HepG2 (cell line): ENCODE results near the gene TECPR1. TPM values are rescaled to one million over a fixed set of nuclear protein-coding genes. Genes with fewer than 3 reads are reported as not detected.

ENCODE experiments used
- CENPX ChIP-seq: sonication (generic); formaldehyde crosslinking; IDR thresholded peaks from 2 replicates; pipeline ENCODE4 v1.9.0; 2021; ENCODE audit warnings: mild to moderate bottlenecking, missing genetic modification reagents, moderate library complexity
- CREB1 ChIP-seq, 2 experiments: fragments of 450-650 bp in 1 of 2; IDR thresholded peaks; 2 replicates each; pipeline ENCODE4 v1.6.1; 2016 to 2017; ENCODE audit warnings: control low read depth in 1 of 2, mild to moderate bottlenecking in 1 of 2, missing compliant biosample characterization in 1 of 2, missing genetic modification characterization in 1 of 2
- FOXK1 ChIP-seq: sonication (generic); formaldehyde crosslinking; IDR thresholded peaks from 2 replicates; pipeline ENCODE4 v1.4.0; 2020; ENCODE audit warnings: low read depth, missing genetic modification reagents, borderline replicate concordance
- GABPB1 ChIP-seq: IDR thresholded peaks from 2 replicates; pipeline ENCODE4 v1.6.1; 2016; ENCODE audit warnings: mild to moderate bottlenecking, missing genetic modification reagents, moderate library complexity, missing compliant biosample characterization
- KLF12 ChIP-seq: sonication (generic); formaldehyde crosslinking; IDR thresholded peaks from 2 replicates; pipeline ENCODE4 v1.4.0; 2020; ENCODE audit warnings: missing genetic modification reagents, borderline replicate concordance
- NFE2L2 ChIP-seq: fragments of 150-350 bp; IDR thresholded peaks from 2 replicates; pipeline ENCODE4 v1.6.1; 2014; ENCODE audit warnings: low read length
- PAXIP1 ChIP-seq: sonication (generic); formaldehyde crosslinking; conservative IDR thresholded peaks from 2 replicates; pipeline ENCODE4 v1.4.0; 2020; ENCODE audit warnings: mild to moderate bottlenecking, missing genetic modification reagents, moderate library complexity
- RARG ChIP-seq: sonication (generic); formaldehyde crosslinking; IDR thresholded peaks from 2 replicates; pipeline ENCODE4 v1.4.0; 2020; ENCODE audit warnings: low read depth, mild to moderate bottlenecking, missing genetic modification reagents
- SCMH1 ChIP-seq: sonication (generic); formaldehyde crosslinking; IDR thresholded peaks from 2 replicates; pipeline ENCODE4 v1.9.0; 2021; ENCODE audit warnings: missing genetic modification reagents, mild to moderate bottlenecking, borderline replicate concordance
- SOX6 ChIP-seq, 2 experiments: fragments of 450-650 bp in 1 of 2; sonication (generic) in 1 of 2; formaldehyde crosslinking in 1 of 2; IDR thresholded peaks; 2 replicates each; pipeline versions ENCODE4 v1.4.0 to v1.6.1; 2017 to 2020; ENCODE audit warnings: antibody characterized with exemption in 1 of 2, mild to moderate bottlenecking in 1 of 2, missing genetic modification reagents in 1 of 2
- U2AF1 ChIP-seq: fragments of 200-400 bp; formaldehyde crosslinking; optimal IDR thresholded peaks from 2 replicates; pipeline ENCODE3; 2017; ENCODE audit warnings: mild to moderate bottlenecking, low read depth, low read length
- UBTF ChIP-seq: sonication (generic); formaldehyde crosslinking; IDR thresholded peaks from 2 replicates; pipeline ENCODE4 v1.4.0; 2020; ENCODE audit warnings: mild to moderate bottlenecking, missing genetic modification reagents
- ZBTB26 ChIP-seq: IDR thresholded peaks from 2 replicates; pipeline ENCODE4 v1.6.1; 2016; ENCODE audit warnings: missing compliant biosample characterization, missing genetic modification reagents, borderline replicate concordance
- ZNF343 ChIP-seq: sonication (generic); formaldehyde crosslinking; IDR thresholded peaks from 2 replicates; pipeline ENCODE4 v1.4.0; 2020; ENCODE audit warnings: mild to moderate bottlenecking, missing genetic modification reagents
- ZNF552 ChIP-seq: sonication (generic); formaldehyde crosslinking; IDR thresholded peaks from 2 replicates; pipeline ENCODE4 v1.9.0; 2022; ENCODE audit warnings: missing genetic modification reagents, mild to moderate bottlenecking, borderline replicate concordance
- ZNF788 ChIP-seq: sonication (generic); formaldehyde crosslinking; IDR thresholded peaks from 2 replicates; pipeline ENCODE4 v1.5.0; 2020; ENCODE audit warnings: mild to moderate bottlenecking, missing genetic modification reagents, borderline replicate concordance
- ZNF839 ChIP-seq: sonication (generic); formaldehyde crosslinking; IDR thresholded peaks from 2 replicates; pipeline ENCODE4 v1.4.0; 2020; ENCODE audit warnings: missing genetic modification reagents, mild to moderate bottlenecking, borderline replicate concordance
- ZSCAN21 ChIP-seq: sonication (generic); formaldehyde crosslinking; IDR thresholded peaks from 2 replicates; pipeline ENCODE4 v1.8.0; 2022; ENCODE audit warnings: mild to moderate bottlenecking, missing genetic modification reagents, moderate library complexity, borderline replicate concordance
- ZSCAN25 ChIP-seq: sonication (generic); formaldehyde crosslinking; IDR thresholded peaks from 2 replicates; pipeline ENCODE4 v1.8.0; 2022; ENCODE audit warnings: mild to moderate bottlenecking, missing genetic modification reagents
- ZSCAN29 ChIP-seq: sonication (generic); formaldehyde crosslinking; conservative IDR thresholded peaks from 2 replicates; pipeline ENCODE4 v1.4.0; 2020; ENCODE audit warnings: mild to moderate bottlenecking, missing genetic modification reagents
- polyA plus RNA-seq, 8 experiments: library from polyadenylated mRNA; depleted of rRNA in 3 of 8; stranded (reverse) in 7 of 8; unstranded in 1 of 8; fragments of >200 nt; fragmentation: Illumina TruSeq in 4 of 8; extraction: Trizol in 4 of 8; gene quantifications; 2 replicates each; pipeline versions ENCODE4 v1.2.1 to v1.2.3, GENCODE V29; 2011 to 2016; ENCODE audit warnings: low read depth in 4 of 8, missing spikeins in 1 of 8, mixed read lengths in 1 of 8; ENCODE audit not compliant: insufficient read depth in 1 of 8
- total RNA-seq, 5 experiments: library from RNA; depleted of rRNA; stranded (reverse); fragments of >200 nt; fragmentation: Illumina TruSeq; extraction: Trizol; gene quantifications; 2 replicates each; pipeline ENCODE4 v1.2.3, GENCODE V29; 2016; ENCODE audit warnings: low read depth in 1 of 5

TECPR1 gene
- total and polyA plus RNA-seq, 2 of the 13 experiments (the other 11 are each of a cell fraction or from before 2014, with no cell fraction given): 2.3 to 6.3 TPM

DNA sequence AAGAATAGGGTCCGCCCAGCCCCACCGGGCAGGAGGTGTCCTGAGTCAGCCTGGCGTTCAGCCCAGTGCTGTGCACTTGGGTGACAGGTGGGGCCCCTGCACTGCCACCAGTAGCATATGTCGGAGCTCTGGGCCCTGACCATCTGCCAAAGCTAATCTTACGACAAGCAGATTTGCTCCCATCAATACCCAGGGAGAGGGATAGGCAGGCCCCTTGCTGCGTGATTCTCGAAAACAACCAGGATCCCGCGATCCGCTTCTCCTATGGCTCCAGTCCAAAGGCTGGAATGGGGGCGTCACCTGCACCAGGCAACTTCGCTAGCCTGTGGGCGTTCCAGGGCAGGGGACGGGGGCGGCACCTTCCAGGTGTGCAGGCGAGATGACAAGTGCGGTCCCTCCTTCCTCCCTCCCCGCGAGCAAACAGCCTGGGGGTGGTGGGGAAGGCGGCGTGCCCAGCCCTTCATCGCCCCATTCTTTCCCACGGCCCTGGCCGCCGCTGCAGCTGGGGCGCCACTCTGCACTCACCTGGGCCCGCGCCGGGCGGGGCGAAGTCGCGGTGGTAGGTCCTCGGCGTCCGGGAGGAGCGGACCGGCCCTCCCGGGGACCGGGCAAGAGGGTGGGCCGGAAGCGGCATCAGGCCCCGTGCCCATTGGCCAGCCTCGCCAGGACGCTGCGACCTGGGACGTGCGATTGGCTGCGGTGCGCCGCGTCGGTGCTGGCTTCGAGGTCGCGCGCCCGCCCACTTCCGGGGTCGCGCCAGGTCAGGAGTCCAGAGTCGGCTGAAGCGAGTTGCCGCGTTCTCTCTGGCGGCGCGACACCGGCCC lies at the start of gene TECPR1 (continued):
- no peak for TF ChIP-seq U2AF1
- TF ChIP-seq SOX6 (IDR thresholded peaks at IDR 0.05): no peak
- peak; percentile 37 for TF ChIP-seq SOX6 (CRISPR knock-in tag; IDR thresholded peaks at IDR 0.05)
- TF ChIP-seq SCMH1: no peak
- peak; percentile 98 for TF ChIP-seq GABPB1 (CRISPR knock-in tag)
- TF ChIP-seq UBTF (CRISPR knock-in tag): peak; percentile 71
- TF ChIP-seq CENPX (CRISPR knock-in tag): no peak
- 0 out of 2 replicates have a peak, but pooled peaks have one; percentile 56 for TF ChIP-seq ZSCAN29 (CRISPR knock-in tag)
- 0 out of 2 replicates have a peak, but pooled peaks have one; percentile 60 for TF ChIP-seq FOXK1 (CRISPR knock-in tag)
- TF ChIP-seq PAXIP1 (CRISPR knock-in tag): peak; percentile 46; the same call in 1 of the 2 replicates
- peak; percentile 79; the same call in 1 of the 2 replicates for TF ChIP-seq ZNF788
- peak; percentile 88 for TF ChIP-seq CREB1 (IDR thresholded peaks at IDR 0.05)
- TF ChIP-seq CREB1 (CRISPR knock-in tag; IDR thresholded peaks at IDR 0.05): peak; percentile 82; the same call in 1 of the 2 replicates
- peak; percentile 95 for TF ChIP-seq KLF12 (CRISPR knock-in tag)
- TF ChIP-seq ZBTB26 (CRISPR knock-in tag): no peak
- TF ChIP-seq RARG: 0 out of 2 replicates have a peak, but pooled peaks have one; percentile 22
- TF ChIP-seq ZSCAN21 (CRISPR knock-in tag): no peak; the same call in 1 of the 2 replicates
- TF ChIP-seq NFE2L2: no peak
- TF ChIP-seq ZSCAN25 (CRISPR knock-in tag): peak; percentile 62; the same call in 1 of the 2 replicates
- TF ChIP-seq ZNF839 (CRISPR knock-in tag): 0 out of 2 replicates have a peak, but pooled peaks have one; percentile 71
- peak; percentile 35; the same call in 1 of the 2 replicates for TF ChIP-seq ZNF552
- 0 out of 2 replicates have a peak, but pooled peaks have one; percentile 47 for TF ChIP-seq ZNF343
